GM18519 (cell line): Measurements from ENCODE around the gene SLC39A11.
"Not testable (repeated sequence)": the region's sequence is repeated elsewhere in the genome, so short reads cannot be mapped to it uniquely, and the experiment has no call there.

Experiments used
- ATAC-seq: cut with Tn5 transposase; IDR thresholded peaks from one replicate; pipeline ENCODE4 v1.9.1; 2021; ENCODE audit warnings: mild to moderate bottlenecking, moderate library complexity; ENCODE audit not compliant: unreplicated experiment, low FRiP score

Gene SLC39A11

DNA sequence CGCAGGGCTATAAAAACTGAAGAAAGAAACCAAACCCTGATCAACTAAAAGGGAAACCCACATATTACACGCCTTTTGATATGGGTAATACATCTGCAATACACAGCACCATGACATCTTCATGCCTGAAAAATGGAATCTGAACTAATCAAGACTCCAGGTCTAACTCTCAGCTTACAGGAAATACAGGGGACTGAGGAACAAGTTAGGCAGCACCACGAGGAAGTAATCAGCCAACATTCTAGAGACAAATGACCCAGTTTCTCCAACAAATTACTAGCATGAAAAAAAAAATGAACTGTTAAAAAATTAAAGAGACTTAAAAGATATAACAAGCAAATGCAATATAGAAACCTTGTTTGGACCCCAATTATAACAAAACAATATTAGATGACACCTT, 9.1 kb downstream of the SLC39A11 start:
- ATAC-seq, result no peak

DNA sequence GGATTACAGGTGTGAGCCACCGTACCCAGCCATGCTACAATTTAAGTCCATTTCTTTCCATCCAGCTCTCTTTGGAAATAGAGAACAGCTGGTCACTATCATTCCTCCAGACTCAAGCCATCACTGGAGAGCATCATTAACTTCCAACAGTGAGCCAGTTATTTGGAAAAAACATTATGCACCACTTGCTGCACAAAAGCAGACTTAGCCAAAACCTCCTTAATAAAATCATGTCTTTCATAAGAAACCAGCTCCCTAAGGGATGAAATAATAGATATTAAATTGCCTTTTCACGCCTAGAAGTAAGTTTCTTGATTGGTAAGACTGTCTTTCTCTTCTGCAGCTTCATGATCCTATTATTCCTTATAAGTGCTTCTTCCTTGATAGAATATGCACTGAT, 17.9 kb downstream of the SLC39A11 start:
- ATAC-seq, result no peak

DNA sequence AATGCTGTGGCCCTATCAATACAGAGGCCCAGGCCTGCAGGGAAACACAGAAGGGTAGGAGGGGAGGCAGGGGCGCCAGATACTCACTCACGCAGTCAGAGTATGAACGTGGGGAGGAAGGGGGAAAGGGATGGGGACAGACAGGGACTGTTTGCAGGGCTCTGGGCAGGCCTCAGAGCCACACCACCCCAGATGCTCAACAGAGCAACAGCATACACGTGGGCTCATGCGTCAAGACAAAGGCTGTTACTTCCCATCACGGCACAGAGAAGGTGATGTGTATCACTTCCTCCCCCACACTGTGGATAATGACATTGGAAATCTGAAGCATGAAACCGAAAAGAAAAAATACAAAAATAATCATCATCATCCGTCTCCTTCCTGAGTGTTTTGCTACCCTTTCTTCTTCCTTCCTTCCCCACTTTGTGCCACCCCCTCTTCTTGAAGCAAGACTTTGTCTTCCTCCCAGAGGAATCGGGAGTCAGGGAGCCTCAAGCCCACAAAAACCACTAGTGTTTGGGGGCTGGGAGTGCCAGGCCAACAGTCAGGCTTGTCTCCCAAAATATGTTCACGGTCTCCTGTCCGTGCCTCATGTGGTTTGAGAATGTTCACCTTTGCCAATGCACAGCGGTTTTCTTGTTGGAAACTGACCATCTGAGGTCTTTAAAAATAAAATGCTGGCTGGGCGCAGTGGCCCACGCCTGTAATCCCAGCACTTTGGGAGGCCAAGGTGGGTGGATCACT, 20.1 kb downstream of the SLC39A11 start:
- ATAC-seq, result no peak

DNA sequence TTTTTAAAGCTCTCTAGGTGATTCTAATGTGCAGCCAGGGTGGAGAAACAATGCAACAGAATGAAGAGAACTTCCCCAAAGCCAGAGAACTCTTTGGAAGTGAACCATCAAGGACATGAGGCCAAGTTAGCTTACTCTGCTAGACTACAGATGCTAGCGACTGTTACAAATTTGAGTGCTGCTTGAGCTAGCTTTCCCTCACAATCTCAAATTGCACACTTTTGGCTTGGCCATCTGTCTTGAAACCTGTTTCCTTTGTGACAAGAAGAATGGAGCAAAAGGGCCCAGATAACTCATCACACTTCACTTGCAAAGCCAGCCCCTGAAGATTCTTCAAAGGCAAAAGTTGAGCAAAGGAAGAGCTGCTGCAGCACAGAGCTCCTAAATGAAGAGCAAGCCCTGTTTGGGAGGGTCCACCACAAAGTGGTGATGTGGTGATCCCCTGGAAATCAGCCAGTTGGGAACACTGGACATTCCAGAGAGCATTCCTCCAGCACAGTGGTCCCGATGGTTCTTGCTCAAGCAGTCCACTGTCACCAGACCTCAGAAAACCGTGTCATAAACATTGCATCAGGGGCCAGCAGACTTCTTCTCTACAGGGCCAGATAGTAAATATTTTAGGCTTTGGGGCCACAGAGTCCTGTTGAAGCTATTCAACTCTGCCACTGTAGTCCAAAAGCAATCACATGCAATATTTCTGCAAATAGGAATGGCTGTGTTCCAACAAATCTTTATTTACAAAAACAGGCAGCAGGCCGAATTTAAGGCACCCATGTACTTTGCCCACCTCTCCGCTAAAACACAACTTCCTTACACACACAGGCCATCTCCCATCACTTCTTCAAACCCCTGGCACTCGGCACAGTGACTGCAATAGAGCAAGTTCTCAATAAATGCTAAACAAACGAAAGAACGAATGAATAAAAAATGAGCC, 21.2 kb downstream of the SLC39A11 start:
- no peak for ATAC-seq

DNA sequence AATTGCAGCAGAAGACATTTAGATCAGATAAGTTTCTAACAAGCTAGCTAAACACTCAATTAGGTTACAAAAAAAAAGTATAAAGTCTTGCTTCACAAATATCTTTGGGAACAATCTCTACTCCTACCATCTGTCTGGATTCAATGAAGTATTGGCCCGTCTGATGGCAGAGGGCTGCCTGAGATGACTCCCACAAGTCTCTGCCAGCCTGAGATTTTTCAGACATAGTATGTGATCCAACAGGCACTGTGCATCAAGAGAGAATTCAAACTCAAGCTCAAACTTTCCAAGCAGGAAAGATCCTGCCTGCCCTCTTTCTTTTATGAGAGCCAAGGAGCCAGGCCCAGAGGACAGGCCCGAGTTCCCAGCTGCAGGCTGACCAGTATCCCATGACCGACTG, 22.6 kb downstream of the SLC39A11 start:
- ATAC-seq, result no peak

DNA sequence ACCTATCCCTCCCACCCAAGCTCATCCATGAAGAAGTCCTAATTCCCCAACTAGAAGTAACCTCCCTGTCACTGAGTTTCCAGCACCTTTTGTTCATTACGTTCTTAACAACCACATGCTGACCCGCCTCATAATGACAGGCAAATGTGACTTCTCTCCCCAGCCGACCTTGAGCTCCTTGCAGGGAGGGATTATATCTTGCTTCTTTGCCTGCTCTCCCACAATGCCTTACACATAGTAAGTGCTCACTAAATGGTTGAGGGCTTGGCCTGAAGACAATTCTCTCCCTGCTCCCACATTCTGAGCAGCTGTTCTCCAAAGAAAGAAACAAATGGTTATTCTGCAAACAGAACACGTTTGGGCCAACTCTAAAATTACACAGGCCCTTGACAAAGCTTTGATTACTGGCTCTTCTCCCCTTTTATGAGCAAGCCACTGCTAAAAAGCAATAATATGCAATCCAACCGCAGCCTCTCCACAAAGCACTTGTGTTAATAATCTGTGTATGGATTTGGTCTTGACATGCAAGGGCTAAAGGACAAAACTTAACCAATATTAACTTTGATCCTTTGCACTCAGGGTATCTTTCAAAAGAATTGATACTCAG, 23.2 kb downstream of the SLC39A11 start:
- no peak for ATAC-seq

DNA sequence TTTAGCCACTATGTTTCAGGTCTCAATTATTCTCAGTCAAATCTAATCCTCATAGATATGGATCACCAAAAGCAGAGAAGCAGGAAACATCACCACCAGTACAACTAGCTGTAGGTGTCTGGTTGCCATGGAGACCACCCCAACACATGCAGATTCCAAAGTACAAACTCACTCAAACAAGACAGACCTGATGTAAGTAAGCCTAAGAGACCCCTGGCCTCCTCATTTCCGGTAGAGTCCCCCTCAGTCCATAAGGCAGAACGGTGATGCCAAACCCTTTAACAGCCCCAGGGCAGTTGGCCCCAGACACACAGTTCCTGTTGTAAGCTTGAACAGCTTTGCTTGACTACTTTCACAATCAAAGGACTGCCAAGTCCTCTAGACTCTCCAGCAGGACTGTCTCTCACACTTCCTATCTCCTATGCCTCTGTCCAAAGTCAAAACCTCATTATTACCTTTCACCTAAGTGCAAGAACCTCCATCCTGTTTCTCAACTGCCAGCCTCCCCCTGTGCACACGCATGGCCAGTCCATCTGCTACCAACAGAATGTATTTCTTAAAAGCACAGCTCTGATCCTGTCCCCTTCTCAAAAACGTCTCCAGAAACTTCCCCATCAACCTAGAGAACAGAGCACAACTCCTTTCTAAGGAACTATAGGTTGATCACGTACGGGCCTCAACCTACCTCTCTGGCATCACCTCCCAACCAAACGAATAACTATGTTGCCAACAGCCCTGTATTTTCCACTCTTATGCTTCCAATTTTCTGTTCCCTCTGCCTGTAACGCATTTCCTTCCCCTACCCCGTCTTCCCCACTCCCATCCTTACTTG, 23.9 kb downstream of the SLC39A11 start:
- no peak for ATAC-seq

DNA sequence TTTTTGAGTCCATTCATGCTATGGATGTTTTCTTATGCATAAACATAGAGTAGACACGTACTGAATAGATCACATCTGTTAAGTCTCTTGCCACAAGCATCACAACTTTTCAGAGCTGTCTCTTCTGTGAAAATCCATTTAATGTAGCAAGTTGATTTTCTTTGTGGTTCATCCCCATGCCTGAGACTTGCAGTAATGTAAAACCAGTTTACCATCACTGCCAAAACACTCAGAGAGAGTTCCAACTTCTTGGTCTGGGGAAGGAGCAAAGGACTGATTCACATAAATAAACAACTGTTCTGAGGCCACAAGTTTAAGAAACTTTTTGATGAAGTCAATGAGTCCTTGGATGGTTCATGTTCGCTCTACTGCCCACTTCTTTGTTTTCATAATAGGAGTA, 24.8 kb downstream of the SLC39A11 start:
- not testable (repeated sequence) for ATAC-seq

DNA sequence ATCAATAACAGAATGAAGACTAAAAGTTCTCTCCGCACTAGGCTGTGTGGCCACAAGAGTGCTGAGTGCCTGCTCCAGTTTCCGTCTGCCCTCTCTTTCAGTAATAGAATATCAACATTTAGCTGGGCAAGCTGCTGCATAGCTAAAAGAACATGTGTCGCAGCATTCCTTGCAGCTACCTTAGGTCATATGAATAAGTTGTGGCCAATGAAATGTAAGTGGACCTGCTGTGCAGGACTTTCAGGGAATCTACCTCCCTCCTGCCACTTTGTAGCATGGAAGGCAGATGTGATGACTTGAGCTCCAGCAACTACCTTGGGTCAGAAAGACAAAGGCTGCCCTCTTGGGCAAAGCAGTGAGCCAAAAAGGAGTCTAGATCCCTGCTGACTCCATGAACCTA, 25.4 kb downstream of the SLC39A11 start:
- no peak for ATAC-seq

DNA sequence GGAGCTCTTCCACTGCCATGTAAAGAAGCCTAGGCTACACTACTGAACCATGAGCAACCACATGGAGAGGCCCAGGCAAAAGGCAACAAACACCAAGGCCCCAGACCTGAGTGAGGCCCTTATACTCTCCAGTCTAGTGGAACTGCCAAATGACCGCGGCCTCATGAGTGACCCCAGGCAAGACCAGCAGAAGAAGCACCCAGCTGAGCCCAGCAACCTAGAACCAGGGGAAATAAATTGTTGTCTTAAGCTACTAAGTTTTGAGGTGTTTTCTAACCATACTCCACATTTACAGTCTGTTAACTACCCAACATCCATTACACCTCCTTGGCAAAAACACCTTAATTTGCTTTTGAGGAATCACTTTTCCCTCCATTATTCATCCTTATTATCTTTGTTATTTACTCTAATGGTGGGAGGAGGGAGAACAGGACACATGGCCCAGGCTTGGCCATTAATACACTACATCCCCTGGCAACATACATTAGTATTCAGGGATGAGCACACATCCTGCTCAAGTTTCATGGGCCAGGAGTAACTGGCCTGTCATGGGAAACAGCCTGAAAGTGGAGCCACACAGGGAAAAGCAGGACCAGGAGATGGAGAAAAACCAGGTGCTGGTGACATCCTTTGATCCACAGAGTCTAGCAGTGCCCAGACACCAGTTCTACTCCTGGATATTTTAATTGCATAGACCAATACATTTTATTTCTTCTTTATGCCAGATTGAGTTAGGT, 26.2 kb downstream of the SLC39A11 start:
- ATAC-seq, result no peak

DNA sequence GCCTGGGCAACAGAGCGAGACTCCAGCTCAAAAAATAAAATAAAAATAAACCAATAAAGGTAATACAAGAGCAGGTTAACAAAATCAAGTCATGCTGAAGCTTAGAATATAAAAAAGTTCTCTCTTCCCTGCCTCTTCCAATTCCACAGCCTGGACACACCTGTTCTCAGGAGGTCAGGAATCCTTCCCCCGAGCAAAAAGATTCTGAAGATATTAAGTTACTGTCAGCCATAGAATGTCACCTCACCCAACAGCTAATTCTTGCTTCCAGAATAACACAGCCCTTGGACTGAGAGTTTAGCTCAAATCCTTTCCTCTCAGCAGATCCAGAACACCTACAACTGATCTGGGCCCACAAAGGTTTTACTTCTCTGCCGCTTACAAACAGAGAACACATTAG, 27.1 kb downstream of the SLC39A11 start:
- no peak for ATAC-seq

DNA sequence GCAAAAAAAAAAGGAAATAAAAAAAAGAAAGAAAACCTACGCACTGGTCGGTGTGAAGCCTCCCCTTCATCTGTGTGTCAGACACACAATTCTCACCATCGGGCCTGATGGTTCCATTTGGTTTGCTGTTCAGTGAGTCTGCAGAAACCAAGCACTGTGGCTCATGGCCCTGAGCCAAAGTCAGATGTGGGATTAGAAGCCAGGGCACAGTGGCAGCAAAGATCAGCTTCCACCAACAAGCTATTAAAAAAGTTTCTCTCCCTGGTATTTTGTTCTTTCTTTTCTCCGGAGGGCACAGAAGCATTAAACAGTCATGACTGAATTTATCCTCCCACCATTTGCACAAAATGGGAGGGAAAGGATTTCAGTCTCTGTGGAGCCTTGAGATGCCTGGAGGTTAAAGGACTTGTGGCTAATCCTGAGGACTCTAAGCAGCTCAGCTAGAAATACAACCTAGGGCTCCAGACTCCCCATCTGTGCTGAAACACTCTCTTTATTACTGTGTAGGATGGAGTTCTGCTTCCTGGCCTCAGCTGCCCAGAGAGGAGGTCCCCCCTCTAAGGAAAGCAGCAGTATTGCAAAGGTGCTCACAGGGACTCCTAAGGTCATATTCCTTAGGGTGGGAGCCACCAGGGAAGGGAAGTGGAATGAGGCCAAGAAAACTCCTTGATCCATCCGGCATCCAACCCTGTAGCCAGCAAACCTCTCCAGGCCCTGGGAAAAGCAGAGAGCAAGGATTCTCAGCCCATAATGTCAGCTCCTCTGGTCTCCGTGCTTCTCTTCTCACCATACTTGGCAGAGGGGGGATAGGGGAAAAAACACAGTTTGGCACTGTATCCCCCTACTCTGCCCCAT, 28.2 kb downstream of the SLC39A11 start:
- no peak for ATAC-seq

DNA sequence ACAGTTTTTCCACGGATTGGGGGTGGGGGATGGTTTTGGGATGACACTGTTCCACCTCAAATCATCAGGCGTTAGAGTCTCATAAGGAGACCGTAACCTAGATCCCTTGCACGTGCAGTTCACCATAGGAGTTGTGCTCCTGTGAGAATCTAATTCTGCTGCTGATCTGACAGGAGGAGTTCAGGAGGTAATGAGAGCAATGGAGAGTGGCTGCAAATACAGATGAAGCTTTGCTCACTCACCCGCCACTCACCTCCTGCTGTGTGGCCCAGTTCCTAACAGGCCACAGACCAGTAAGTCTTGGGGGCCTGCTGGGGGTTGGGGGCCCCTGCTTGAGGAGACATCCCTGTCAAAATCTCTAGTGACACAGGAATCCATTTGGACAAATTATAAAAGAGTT, 29.8 kb downstream of the SLC39A11 start:
- ATAC-seq, result no peak

DNA sequence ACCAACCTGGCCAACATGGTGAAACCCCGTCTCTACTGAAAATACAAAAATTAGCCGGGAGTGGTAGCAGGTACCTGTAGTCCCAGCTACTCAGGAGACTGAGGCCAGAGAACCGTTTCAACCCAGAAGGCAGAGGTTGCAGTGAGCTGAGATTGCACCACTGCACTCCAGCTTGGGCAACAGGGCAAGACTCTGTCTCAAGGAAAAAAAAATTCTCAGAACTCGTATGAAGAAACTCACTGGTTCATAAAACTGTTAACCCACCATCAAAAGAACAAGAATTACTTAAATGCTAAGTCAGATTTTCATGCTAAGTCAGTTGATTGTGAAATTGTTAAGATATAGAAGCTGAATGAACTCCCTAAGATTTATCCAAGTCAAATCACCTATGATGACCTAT, 31.3 kb downstream of the SLC39A11 start:
- no peak for ATAC-seq

DNA sequence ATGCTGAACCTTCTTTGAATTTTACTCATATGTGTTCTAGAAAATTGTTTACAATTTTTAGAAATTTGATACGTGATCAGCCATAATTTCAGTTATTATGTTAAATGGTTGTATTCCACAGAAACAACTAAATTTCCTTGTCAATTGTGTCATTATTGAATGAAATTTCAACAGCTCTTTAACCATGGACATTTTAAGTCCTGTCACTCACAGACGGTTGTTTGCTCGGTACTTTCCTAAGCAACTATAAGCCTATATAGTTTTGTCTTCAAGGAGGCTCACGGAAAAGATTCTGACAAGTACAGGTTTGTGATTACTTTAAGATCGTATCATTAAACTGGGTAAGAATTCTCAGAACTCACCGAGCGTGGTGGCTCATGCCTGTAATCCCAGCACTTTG, 31.8 kb downstream of the SLC39A11 start:
- no peak for ATAC-seq

DNA sequence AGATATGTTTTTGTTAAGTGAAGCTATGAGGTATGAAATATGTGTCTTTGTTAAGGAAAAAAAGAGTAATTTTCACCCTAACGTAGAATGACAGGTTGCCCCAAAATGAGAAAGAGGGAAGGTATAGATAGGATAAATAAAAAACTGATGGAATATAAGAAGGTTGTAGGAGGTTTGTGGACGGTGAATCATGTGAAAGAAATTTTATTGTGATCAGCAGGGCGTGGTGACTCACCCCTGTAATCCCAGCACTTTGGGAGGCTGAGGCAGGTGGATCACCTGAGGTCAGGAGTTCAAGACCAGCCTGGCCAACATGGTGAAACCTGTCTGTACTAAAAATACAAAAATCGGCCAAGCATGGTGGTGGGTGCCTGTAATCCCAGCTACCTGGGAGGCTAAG, 32.8 kb downstream of the SLC39A11 start:
- not testable (repeated sequence) for ATAC-seq

DNA sequence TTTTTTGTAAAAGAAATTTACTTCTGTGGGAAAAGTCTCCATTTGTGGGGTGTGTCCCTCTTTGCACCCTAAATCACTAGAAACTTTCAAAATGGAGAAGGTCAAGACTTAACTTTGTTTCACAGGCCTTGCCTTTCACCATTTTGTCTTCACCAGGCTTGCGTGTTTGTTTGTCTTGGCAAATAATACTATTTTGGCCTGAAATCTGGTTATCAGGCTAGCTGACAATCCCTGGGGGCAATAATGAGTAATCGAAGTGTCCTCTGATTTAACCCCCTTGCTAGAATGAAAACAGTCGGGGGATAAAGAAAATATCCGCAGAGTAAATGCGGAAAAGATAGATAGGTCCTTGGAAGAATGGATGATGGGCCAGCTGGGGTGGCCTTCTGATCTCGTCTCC, 34.5 kb downstream of the SLC39A11 start:
- ATAC-seq, result no peak

DNA sequence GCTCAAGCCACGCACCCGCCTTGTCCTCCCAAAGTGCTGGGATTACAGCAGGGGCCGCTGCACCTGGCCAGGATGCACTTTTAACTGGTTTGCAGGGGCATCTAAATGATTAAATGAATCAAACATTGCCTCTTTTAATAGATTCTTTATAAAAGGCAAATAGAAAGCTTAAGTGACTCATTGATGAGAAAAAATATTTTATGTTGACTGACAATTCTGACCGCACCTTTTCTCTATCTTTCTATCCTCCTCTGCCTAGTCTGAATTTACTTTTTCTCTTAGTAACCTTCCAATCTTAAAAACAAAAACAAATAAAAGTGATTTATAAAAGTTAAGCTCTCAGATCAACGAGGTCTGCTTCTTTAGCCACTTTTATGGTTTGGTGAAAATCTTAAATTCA, 35.3 kb downstream of the SLC39A11 start:
- no peak for ATAC-seq

DNA sequence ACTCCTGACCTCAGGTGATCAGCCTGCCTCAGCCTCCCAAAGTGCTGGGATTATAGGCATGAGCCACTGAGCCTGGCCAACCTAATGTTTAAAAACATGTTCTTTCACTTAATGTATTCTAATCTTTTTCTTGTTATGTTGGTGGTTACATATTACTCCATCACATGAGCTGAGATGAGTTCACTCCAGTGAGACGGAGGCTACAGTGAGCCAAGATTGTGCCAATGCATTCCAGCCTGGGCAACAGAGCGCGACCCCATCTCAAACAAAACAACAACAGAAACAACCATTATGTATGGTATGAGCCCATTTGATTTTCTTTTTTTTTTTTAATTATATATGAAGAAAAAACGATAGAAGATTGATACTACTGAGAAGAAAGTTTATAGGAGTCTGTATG, 39.6 kb downstream of the SLC39A11 start:
- ATAC-seq, result no peak
